Fibroblast of the aortic adventitia (primary cell): ENCODE results near the gene SARNP. TPM values are rescaled to one million over a fixed set of nuclear protein-coding genes. Genes with fewer than 3 reads are reported as not detected.
"Not testable (repeated sequence)": the region's sequence is repeated elsewhere in the genome, so short reads cannot be mapped to it uniquely, and the experiment has no call there.

Experiments
- DNase-seq: peaks from one replicate; pipeline ENCODE4 v3.0.0-alpha.2; 2010; ENCODE audit warnings: low read depth
- H3K4me3 ChIP-seq: 2 replicates; pipeline ENCODE4 v1.5.1; 2011; ENCODE audit warnings: low read depth, mild to moderate bottlenecking, control low read depth, low read length, moderate library complexity
- total RNA-seq: library from RNA; depleted of rRNA; stranded (reverse); fragments of >200 nt; gene quantifications from 2 replicates; pipeline ENCODE4 v1.2.3, GENCODE V29; 2012; ENCODE audit warnings: low replicate concordance
- TF ChIP-seq, protein P1 (sequence below): IDR thresholded peaks from 2 replicates; pipeline ENCODE4 v1.5.1; 2011; ENCODE audit warnings: mild to moderate bottlenecking, low read length, control low read depth, inconsistent platforms; ENCODE audit not compliant: insufficient read depth

The SARNP gene
- total RNA-seq, 1 donor: 84.6 TPM

DNA sequence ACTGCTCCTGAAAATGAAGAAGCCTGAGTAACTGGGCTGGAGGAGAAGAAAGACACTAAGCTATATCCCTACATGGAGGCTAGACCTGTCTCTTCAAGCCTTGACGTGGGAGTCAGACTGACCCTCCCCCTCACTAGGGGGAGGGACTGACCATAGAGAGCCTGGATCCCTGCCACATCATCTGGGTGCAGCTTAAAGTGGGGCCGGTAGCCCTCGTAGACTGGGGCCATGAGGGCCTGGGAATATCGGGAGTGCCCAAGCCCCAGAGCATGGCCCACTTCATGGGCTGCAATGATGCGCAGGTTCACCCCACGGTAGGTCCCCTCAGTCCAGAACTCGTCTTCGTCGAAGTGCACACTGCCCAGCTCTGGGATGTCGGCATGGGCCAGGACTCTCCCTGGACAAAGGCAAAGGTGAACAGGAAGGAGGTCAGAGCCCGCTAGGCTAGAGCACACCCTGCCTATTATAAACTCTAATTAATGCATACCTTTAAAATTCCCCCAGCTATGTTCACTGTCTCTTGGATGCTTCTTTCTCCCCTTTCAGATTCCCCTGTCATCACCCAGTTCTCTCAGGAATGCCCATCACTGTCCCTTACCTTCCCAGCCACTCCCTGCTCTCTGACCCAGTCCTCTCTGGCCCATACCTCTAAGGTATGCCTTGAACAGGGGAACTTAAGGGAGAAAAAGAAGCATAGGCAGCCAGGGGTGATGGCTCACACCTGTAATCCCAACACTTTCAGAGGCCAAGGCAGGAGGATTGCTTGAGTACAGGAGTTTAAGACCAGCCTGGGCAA is 22.0 kb upstream of the SARNP start:
- TF ChIP-seq, protein P1, sequence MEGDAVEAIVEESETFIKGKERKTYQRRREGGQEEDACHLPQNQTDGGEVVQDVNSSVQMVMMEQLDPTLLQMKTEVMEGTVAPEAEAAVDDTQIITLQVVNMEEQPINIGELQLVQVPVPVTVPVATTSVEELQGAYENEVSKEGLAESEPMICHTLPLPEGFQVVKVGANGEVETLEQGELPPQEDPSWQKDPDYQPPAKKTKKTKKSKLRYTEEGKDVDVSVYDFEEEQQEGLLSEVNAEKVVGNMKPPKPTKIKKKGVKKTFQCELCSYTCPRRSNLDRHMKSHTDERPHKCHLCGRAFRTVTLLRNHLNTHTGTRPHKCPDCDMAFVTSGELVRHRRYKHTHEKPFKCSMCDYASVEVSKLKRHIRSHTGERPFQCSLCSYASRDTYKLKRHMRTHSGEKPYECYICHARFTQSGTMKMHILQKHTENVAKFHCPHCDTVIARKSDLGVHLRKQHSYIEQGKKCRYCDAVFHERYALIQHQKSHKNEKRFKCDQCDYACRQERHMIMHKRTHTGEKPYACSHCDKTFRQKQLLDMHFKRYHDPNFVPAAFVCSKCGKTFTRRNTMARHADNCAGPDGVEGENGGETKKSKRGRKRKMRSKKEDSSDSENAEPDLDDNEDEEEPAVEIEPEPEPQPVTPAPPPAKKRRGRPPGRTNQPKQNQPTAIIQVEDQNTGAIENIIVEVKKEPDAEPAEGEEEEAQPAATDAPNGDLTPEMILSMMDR: no peak
- H3K4me3 ChIP-seq: no peak overlapping the region
- no peak for DNase-seq

DNA sequence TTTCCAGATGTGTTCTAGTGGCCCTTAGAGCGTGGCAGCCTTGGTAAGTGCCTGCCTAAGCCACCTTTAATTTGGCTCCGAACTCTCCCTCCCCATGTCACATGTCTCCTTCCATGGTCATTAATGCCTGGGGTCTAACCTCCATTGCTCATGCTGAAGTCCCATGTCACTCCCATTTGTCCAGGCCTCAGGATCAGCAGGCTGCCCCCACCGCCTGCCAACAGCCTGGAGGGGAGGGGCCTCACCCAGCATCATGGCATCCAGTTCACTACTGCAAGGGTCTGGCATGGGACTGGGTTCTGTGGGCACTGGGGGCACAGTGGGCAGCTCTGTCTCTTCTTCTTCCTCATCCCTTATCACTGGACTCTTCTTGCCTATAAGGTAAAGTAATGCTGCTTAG is 20.8 kb upstream of the SARNP start:
- H3K4me3 ChIP-seq: no peak overlapping the region
- DNase-seq: no peak
- TF ChIP-seq, protein P1: no peak

DNA sequence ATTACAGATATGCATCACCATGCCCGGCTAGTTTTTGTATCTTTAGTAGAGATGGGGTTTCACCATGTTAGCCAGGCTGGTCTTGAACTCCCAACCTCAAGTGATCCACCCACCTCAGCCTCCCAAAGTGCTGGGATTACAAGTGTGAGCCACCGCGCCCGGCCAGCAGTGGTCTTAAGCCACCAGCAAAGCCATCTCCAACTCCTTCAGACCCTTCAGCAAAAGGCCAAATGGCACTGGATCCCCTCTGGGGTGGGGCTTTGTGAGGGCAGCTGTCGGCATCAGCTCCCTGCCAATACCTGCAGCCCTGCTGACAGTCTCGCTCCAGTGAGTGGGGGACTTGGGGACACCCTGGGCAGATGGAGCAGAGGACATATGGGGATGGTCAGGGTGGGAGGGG is 16.9 kb upstream of the SARNP start:
- not testable (repeated sequence) for DNase-seq, H3K4me3 ChIP-seq

DNA sequence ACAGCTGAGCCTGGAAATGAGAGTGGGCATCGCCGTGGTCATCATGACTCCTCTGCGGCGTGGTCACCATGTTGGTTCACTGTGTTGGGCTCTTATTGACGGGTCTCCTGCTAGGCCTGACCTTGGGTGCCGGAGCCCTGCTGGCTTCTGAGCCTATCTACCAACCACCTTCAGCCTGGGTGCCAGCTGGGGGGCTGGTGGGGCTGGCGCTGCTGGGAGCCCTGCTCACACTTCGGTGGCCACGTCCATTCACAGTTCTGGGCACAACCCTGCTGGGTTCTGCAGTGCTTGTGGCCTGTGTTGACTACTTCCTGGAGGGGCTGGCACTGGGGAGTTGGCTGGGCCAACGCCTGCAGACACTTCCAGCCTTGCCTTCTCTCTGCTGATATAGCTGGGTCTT is 15.5 kb upstream of the SARNP start:
- TF ChIP-seq, protein P1: no peak
- no peak for DNase-seq

GRCh38 chr12:55831447-55831815 is 13.9 kb upstream of the SARNP start:
- no peak for DNase-seq
- H3K4me3 ChIP-seq: peak overlapping the region; percentile 86
- TF ChIP-seq, protein P1: no peak

More for the DNA sequence above, 15.5 kb upstream of the SARNP start:
- H3K4me3 ChIP-seq: no peak overlapping the region

GRCh38 chr12:55830601-55831446 is 13.3 kb upstream of the SARNP start:
- TF ChIP-seq, protein P1: no peak
- DNase-seq: peak; percentile 60
- peak overlapping the region; percentile 86 for H3K4me3 ChIP-seq

GRCh38 chr12:55829967-55830600 is 12.6 kb upstream of the SARNP start:
- peak overlapping the region; percentile 86 for H3K4me3 ChIP-seq
- no peak for DNase-seq

More at GRCh38 chr12:55829967-55830600, 12.6 kb upstream of the SARNP start:
- TF ChIP-seq, protein P1: no peak
